Skeletal muscle tissue (tissue), 4 donors: ENCODE data around the gene DPY19L1. TPM values are rescaled to one million over a fixed set of nuclear protein-coding genes. Genes with fewer than 3 reads are reported as not detected.
"Not testable (repeated sequence)": the region's sequence is repeated elsewhere in the genome, so short reads cannot be mapped to it uniquely, and the experiment has no call there.

Source experiments
- H3K27ac ChIP-seq: one replicate; pipeline ENCODE4 v1.7.0; 2013; ENCODE audit warnings: mild to moderate bottlenecking, low read depth, low read length, inconsistent platforms
- H3K27me3 ChIP-seq, 3 donors: one replicate each; pipeline ENCODE4 v1.7.0; 2013; ENCODE audit warnings: low read length in 3 of 3; ENCODE audit not compliant: control insufficient read depth in 3 of 3, insufficient read depth in 3 of 3
- H3K36me3 ChIP-seq, 3 donors: one replicate each; pipeline ENCODE4 v1.7.0; 2013; ENCODE audit warnings: low read length in 3 of 3; ENCODE audit not compliant: control insufficient read depth in 3 of 3, insufficient read depth in 3 of 3
- H3K4me1 ChIP-seq, 3 donors: one replicate each; pipeline ENCODE4 v1.7.0; 2013; ENCODE audit warnings: low read length in 3 of 3, mild to moderate bottlenecking in 3 of 3; ENCODE audit not compliant: control insufficient read depth in 3 of 3, insufficient read depth in 3 of 3
- H3K4me3 ChIP-seq, 3 donors: one replicate each; pipeline ENCODE4 v1.7.0; 2013; ENCODE audit warnings: low read length in 3 of 3
- H3K9ac ChIP-seq, 3 donors: one replicate each; pipeline ENCODE4 v1.7.0; 2013; ENCODE audit warnings: low read length in 3 of 3, mild to moderate bottlenecking in 3 of 3, moderate library complexity in 2 of 3, low read depth in 1 of 3
- H3K9me3 ChIP-seq, 3 donors: one replicate each; pipeline ENCODE4 v1.7.0; 2013; ENCODE audit warnings: low read length in 3 of 3; ENCODE audit not compliant: control insufficient read depth in 3 of 3
- total RNA-seq: library from RNA; depleted of rRNA; stranded (reverse); fragments of >200 nt; gene quantifications from one replicate; pipeline ENCODE4 v1.2.3, GENCODE V29; 2014
- donor health status: Osteomylitis.

Gene DPY19L1
- total RNA-seq, 1 donor from 2014 or later = 20.4 TPM

GRCh38 chr7:34928560-34928959, 108.7 kb downstream of the DPY19L1 start:
- Histone ChIP-seq H3K36me3 (peaks cover 0 to 2% (median 0%) of the 10 kb centered on the region in 3 donors), H3K27me3 (no peaks in the 10 kb centered on the region), H3K9me3 (no peaks in the 10 kb centered on the region)

DNA sequence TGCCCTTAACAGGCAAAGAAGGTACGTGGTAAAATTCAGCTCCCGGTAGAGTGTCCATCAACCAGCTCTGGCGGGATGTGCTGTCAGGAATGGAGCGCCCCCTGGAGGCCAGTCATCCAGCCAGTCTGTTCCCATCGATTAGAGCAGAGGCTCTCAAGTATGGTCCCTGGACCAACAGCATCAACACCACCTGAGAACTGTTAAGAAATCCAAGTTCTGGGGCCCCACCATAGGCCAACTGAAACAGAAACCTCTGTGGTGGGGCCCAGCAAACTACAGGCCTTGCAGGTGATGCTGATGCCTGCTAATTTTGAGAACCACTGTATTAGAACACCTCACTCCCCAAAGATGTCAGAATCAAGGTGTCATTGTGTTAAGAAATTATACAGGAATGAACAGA, 109.2 kb downstream of the DPY19L1 start:
- Histone ChIP-seq H3K27ac (no peak overlapping the region), H3K27me3 (no peaks in the 10 kb centered on the region), H3K9me3 (no peaks in the 10 kb centered on the region)

More at GRCh38 chr7:34928560-34928959, 108.7 kb downstream of the DPY19L1 start:
- Histone ChIP-seq H3K27ac (no peak overlapping the region), H3K4me3 (no peak overlapping the region), H3K4me1 (no peaks in the 10 kb centered on the region), H3K9ac (no peak overlapping the region)

GRCh38 chr7:34920470-34920869, 116.8 kb downstream of the DPY19L1 start:
- not testable (repeated sequence) for H3K9me3 ChIP-seq, H3K27me3 ChIP-seq, H3K36me3 ChIP-seq, H3K4me1 ChIP-seq, H3K4me3 ChIP-seq, H3K9ac ChIP-seq, H3K27ac ChIP-seq

More for the DNA sequence above, 109.2 kb downstream of the DPY19L1 start:
- Histone ChIP-seq H3K36me3 (peaks cover 0 to 2% (median 0%) of the 10 kb centered on the region in 3 donors), H3K9ac (no peak overlapping the region), H3K4me3 (no peak overlapping the region), H3K4me1 (no peaks in the 10 kb centered on the region)

GRCh38 chr7:34919038-34919437, 118.2 kb downstream of the DPY19L1 start:
- not testable (repeated sequence) for H3K9me3 ChIP-seq, H3K4me1 ChIP-seq, H3K4me3 ChIP-seq, H3K36me3 ChIP-seq, H3K27ac ChIP-seq, H3K9ac ChIP-seq, H3K27me3 ChIP-seq

DNA sequence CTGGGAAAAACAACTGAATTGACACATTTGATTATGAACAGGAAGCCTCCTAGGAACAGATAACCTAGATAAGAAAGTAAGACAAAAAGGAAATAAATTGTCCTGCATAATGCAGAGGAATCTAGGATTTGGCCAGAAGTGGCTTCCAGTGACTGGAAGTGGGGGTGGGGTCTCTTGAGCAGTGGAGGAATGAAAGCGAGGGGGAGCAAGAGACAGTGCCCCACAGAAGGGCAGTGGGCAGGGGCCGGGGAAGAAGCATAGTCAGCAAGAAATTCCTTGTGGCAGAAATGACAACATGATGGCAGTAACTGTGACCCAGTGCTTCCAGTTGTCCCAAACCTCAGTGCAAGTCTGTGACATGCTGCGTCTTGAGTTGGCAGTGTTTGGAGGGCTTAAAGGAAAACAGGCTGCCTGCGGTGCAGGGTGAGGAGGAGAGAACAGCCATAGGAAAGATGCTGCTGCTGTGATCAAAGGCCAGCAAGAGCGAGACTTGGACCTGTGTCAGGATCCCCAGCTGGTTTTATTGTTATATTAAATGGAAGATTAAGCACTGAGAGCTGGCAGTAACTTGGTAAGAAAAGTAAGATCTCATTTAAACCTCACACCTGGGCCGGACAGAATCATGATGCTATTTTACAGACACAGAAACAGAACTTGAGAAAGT, 119.0 kb downstream of the DPY19L1 start:
- H3K36me3 ChIP-seq, H3K27ac ChIP-seq, H3K27me3 ChIP-seq, H3K9ac ChIP-seq, H3K4me1 ChIP-seq, H3K4me3 ChIP-seq, H3K9me3 ChIP-seq: not testable (repeated sequence)

- H3K9ac ChIP-seq, H3K9me3 ChIP-seq, H3K27me3 ChIP-seq, H3K4me3 ChIP-seq, H3K4me1 ChIP-seq, H3K27ac ChIP-seq, H3K36me3 ChIP-seq: not testable (repeated sequence)
Measured at GRCh38 chr7:34917515-34917914, 119.8 kb downstream of the DPY19L1 start.

- H3K4me3 ChIP-seq = no peak overlapping the region
- no peaks in the 10 kb centered on the region for H3K4me1 ChIP-seq
- H3K27me3 ChIP-seq = no peaks in the 10 kb centered on the region
- H3K36me3 ChIP-seq = no peaks in the 10 kb centered on the region
- H3K9me3 ChIP-seq = peaks cover 0 to 5% (median 2%) of the 10 kb centered on the region in 3 donors
- H3K27ac ChIP-seq = no peak overlapping the region
- H3K9ac ChIP-seq = no peak overlapping the region
Measured at GRCh38 chr7:34916267-34916666, 121.0 kb downstream of the DPY19L1 start.

DNA sequence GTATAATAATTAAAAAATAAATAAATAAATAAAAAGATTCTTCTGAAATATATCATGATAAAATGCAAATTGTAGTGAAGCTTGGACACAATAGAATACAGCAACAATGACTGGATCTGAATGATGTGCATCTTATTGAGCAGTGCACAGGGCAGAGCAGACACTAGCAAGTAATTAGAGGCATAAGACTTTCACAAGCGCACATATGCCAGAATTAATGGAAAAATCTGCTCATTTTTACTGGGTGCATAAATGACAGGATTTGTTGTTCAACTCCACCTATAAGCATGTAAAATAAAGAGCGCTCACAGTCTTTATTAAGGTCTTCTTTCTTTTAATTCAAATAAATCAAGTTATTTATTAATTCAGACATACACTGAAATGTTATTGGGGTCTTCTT, 125.0 kb downstream of the DPY19L1 start:
- Histone ChIP-seq H3K9ac (no peak overlapping the region), H3K4me3 (no peak overlapping the region), H3K27ac (no peak overlapping the region), H3K36me3 (no peaks in the 10 kb centered on the region), H3K4me1 (no peaks in the 10 kb centered on the region), H3K27me3 (no peaks in the 10 kb centered on the region), H3K9me3 (peaks cover 0 to 5% (median 2%) of the 10 kb centered on the region in 3 donors)

- not testable (repeated sequence) for H3K4me1 ChIP-seq, H3K27me3 ChIP-seq, H3K4me3 ChIP-seq, H3K9ac ChIP-seq, H3K9me3 ChIP-seq, H3K36me3 ChIP-seq, H3K27ac ChIP-seq
Measured at GRCh38 chr7:34906266-34906850, 130.9 kb downstream of the DPY19L1 start.

DNA sequence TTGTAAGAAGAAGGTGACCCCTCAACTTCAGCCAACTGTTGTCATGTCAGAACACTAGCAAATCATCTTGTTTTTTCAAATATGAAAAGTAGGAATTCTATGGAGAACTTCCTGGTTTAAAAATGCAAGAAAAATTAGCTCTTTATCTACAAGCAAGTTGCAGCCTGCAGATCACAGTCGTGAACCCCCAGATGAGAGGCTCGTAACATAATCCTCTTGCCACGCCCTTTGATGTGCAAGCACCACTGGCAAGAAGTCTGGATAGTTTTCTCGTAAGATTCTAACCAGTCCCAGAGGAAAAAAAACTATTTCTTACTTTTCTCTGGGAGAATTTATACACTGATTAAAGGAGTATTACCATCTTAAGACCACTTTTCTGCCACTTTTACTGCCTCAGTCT, 132.3 kb downstream of the DPY19L1 start:
- no peak overlapping the region for H3K9ac ChIP-seq
- H3K27me3 ChIP-seq = peaks cover 0 to 5% (median 0%) of the 10 kb centered on the region in 3 donors
- no peak overlapping the region for H3K27ac ChIP-seq
- no peaks in the 10 kb centered on the region for H3K4me1 ChIP-seq
- H3K4me3 ChIP-seq = no peak overlapping the region
- H3K36me3 ChIP-seq = no peaks in the 10 kb centered on the region
- H3K9me3 ChIP-seq = no peaks in the 10 kb centered on the region
